T-helper 2 cell (primary cell): Measurements from ENCODE around the gene TAF1.
"Not testable (repeated sequence)": the region's sequence is repeated elsewhere in the genome, so short reads cannot be mapped to it uniquely, and the experiment has no call there.

Source experiments
- DNase-seq, 5 experiments: peaks; one replicate each; pipeline versions ENCODE4 v3.0.0 to v3.0.0-alpha.2; 2012 to 2022

TAF1 gene

GRCh38 chrX:71439896-71440295 lies 73.7 kb downstream of the TAF1 start:
- no peak for DNase-seq

DNA sequence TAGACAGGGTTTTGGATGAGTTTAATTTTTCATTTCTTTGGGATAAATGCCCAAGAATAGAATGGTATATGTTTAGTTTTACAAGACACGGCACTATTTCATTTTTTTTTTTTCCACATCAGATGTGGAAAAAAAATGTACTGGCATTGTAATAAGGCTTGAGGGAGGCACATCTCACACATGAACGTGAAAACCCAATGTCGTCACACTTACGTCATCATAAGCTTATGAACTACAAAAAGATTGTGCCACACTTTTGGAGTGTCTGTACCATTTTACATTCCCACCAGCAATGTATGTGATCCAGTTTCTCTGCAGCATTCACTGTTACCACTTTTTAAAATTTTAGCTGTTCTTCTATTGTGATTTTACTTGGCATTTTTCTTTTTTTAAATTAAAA lies 74.2 kb downstream of the TAF1 start:
- no peak for DNase-seq

DNA sequence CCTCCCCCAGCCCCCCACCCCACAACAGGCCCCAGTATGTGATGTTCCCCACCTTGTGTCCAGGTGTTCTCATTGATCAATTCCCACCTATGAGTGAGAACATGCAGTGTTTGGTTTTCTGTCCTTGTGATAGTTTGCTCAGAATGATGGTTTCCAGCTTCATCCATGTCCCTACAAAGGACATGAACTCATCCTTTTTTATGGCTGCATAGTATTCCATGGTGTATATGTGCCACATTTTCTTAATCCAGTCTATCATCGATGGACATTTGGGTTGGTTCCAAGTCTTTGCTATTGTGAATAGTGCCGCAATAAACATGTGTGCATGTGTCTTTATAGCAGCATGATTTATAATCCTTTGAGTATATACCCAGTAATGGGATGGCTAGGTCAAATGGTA lies 75.7 kb downstream of the TAF1 start:
- DNase-seq = not testable (repeated sequence)

- DNase-seq = no peak
These were observed 84.4 kb downstream of the TAF1 start for GRCh38 chrX:71450433-71451106.

GRCh38 chrX:71451518-71451917 lies 85.4 kb downstream of the TAF1 start:
- not testable (repeated sequence) for DNase-seq

DNA sequence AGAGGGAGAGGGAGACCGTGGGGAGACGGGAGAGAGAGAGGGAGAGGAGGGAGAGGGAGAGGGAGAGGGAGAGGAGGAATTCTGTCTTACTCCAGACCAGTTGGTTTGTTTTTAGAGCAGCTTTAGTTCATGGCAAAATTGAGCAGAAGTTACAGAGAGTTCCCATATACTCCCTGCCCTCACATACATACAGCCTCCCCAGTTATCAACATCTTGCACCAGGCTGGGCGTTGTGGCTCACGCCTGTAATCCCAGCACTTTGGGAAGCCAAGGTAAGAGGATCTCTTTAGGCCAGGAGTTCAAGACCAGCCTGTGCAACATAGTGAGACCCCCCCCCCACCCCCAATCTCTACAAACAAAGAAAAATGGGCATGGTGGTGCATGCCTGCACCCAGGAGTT lies 86.9 kb downstream of the TAF1 start:
- DNase-seq = no peak

- no peak for DNase-seq
These were observed 88.1 kb downstream of the TAF1 start for GRCh38 chrX:71454222-71454621.

DNA sequence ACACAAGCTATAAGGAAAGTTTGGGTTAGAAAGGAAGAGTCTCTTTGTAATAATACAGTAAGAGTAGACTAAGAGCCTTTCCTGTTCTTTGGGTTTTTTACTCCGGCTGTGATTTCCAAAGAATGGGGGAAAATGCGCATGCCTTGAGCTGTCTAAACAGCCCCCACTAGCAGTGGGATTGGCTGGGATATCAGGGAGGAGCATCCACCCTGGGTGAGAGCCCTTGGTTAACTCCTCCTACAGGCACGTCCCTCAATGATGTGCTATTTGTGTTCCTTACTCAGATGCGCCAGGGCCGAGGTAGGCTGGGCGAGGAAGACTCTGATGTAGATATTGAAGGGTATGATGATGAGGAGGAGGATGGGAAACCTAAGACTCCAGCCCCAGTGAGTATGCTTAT lies 92.7 kb downstream of the TAF1 start:
- DNase-seq = no peak

DNA sequence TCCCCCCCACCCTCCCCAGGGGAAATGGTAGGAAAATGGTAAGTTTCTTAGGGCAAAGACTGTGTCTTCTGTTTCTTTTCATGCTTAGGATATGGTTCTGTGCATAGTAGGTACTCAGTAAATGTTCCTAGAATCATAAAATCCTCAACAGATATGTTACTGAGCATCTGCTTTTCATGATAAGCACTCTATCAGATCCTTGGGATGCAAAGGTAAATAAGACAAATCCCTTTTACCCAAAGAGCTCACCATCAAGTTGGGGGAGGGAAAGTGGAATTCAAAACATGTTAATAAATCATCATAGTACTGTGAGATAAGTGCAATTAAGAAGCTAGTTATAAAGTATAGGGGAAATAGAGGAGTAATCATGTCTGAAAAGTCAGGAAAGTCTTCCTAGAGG lies 98.8 kb downstream of the TAF1 start:
- no peak for DNase-seq

GRCh38 chrX:71466979-71467523 lies 100.9 kb downstream of the TAF1 start:
- DNase-seq = no peak

DNA sequence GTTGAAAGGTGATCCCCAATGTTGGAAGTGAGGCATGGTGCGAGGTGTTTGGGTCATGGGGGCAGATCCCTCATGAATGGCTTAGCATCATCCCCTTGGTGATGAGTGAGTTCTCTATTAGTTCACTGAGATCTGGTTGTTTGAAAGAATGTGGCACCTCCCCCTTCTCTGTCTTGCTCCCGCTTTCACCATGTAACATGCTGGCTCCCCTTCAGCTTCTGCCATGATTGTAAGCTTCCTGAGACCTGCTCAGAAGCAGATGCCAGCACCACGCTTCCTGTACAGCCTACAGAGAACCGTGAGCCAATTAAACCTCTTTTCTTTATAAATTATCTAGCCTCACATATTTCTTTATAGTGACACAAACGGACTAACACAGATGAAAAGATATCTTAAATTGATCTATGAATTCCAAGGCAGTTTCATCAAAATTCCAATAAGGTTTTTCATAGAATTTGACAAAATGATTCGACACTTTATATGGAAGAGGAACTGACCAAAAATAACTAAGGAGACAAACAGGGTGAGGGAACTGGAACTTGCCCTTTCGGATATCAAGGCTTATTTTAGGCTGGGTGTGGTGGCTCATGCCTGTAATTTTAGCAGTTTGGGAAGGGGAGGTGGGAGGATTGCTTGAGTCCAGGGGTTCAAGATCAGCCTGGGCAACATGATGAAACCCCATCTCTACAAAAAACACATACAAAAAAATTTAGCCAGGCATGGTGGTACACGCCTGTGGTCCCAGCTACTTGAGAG lies 109.8 kb downstream of the TAF1 start:
- no peak for DNase-seq

DNA sequence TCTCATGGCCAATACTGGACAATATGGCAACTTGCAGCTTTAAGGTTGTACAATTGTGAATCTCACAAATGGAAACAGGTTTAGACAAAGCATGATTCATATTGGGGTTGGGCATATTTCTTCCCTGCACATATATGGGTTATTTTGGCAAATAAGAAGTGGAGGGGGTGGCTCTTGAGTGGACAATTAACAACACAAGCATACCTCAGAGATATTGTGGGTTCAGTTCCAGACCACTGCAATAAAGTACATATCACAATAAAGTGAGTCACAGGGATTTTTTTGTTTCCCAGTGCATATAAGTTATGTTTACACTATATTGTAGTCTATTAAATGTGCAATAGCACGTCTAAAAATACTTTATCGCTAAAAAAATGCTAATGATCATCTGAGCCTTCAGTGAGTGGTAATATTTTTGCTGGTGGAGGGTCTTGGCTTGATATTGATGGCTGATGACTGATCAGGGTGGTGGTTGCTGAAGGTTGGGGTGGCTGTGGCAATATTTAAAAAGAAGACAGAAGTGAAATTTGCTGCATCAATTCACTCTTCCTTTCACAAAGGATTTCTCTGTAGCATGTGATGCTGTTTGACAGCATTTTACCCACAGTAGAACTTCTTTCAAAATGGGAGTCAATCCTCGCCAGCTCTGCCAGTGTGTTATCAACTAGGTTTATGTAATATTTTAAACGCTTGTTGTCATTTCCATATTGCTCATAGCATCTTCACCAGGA lies 116.2 kb downstream of the TAF1 start:
- no peak for DNase-seq

- DNase-seq = no peak
These were observed 121.7 kb downstream of the TAF1 start for GRCh38 chrX:71487814-71488213.

DNA sequence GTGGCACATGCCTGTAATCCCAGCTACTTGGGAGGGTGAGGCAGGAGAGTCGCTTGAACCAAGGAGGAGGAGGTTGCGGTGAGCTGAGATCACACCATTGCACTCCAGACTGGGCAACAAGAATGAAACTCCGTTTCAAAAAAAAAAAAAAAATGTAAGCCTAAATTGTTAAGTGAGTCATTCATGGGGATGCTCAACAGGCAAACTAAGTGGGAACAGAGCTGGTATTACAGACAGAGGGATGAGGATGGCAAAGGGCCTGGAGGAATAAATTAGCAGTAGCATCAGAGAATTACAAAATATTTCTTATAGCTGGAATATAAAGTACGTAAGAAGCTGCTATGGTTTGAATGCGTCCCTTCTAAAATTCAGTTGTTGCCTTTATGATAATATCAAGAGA lies 123.4 kb downstream of the TAF1 start:
- DNase-seq = no peak

GRCh38 chrX:71492231-71493065 lies 126.3 kb downstream of the TAF1 start:
- peak; percentile 6 to 50 (median 8) for DNase-seq

DNA sequence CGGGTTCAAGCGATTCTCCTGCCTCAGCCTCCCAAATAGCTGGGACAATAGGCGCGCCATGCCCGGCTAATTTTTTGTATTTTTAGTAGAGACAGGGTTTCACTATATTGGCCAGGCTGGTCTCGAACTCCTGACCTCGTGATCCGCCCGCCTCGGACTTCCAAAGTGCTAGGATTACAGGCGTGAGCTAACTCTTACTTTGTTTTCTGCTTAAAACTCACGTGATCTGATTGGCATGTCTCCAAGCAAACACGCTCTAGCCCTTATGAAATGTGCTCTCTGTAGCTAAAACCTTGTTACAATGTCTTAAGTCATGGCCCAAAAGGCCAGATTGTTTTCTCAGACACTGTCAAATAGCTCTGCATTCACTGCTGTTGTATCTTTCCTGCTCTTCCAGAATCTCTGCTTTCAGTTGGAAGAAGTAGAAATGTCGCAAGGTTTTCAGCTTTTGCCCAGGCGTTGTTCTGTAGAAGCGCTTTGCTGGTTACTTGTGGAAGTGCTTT lies 127.0 kb downstream of the TAF1 start:
- no peak for DNase-seq

GRCh38 chrX:71495979-71496378 lies 129.8 kb downstream of the TAF1 start:
- DNase-seq = not testable (repeated sequence)

GRCh38 chrX:71496476-71496875 lies 130.3 kb downstream of the TAF1 start:
- no peak for DNase-seq

DNA sequence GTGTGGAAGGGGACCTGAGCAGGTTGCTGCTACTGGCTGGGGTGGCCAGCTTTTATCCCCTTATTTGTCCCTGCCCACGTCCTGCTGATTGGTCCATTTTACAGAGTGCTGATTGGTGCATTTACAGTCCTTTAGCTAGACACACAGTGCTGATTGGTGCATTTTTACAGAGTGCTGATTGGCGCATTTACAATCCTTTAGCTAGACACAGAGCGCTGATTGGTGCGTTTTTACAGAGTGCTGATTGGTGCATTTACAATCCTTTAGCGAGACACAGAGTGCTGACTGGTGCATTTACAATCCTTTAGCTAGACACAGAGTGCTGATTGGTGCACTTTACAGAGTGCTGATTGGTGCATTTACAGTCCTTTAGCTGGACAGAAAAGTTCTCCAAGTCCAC lies 135.9 kb downstream of the TAF1 start:
- DNase-seq = not testable (repeated sequence)

- no peak for DNase-seq
These were observed 138.2 kb downstream of the TAF1 start for GRCh38 chrX:71504346-71504745.

DNA sequence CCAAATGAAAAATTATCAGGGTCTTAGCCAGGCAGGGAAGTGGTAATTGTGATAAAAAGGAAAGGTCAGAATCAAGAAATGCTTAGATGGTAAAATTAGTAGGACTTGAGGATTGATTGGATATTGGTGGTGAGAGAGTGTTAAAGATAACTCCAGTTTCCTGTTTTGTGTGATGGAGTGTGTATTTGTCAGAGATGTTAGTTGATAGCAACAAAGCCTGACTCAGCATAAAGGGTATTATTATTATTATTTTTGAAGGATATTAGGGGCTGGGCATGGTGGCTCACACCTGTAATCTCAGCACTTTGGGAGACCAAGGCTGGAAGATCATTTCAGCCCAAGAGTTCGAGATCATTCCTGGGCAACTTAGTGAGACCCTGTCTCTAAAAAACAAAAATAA lies 143.1 kb downstream of the TAF1 start:
- DNase-seq = no peak

DNA sequence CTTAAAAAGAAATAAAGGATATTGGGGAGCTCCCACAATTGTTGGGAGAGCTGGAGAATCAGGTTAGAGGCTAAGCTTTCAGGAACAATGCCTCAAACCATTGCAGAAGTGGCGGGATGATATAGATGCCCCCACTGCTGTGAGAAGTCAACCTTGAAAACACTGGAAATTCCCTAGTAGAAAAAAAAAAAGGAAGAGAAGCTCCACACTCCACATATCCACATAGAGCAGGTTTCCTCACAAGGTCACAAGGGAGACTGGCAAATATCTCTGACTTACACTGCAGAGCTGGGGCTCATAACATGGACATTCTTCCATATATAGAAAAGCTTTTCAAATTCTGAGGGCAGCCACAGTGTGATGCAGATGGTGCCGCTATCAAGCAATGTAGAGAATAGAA lies 144.0 kb downstream of the TAF1 start:
- no peak for DNase-seq
